Measurements from ENCODE around the gene POP4.

The POP4 gene

DNA sequence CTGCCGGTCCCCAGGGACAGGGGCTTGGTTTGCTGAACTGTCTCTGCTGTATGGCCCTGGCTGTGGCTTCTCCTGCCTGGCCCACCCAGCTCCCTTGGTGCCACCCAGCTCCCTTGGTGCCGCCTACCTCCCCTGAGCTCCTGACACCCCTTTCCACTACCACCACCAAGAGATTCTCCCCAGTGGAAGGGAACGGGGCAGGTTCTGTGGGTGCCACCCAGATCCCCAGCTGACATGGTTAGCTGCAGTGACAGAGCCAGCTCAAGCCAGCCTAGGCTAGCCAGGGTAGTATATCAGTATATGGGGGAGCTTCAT is 28.5 kb upstream of the POP4 start:
- TF ChIP-seq, protein P1, sequence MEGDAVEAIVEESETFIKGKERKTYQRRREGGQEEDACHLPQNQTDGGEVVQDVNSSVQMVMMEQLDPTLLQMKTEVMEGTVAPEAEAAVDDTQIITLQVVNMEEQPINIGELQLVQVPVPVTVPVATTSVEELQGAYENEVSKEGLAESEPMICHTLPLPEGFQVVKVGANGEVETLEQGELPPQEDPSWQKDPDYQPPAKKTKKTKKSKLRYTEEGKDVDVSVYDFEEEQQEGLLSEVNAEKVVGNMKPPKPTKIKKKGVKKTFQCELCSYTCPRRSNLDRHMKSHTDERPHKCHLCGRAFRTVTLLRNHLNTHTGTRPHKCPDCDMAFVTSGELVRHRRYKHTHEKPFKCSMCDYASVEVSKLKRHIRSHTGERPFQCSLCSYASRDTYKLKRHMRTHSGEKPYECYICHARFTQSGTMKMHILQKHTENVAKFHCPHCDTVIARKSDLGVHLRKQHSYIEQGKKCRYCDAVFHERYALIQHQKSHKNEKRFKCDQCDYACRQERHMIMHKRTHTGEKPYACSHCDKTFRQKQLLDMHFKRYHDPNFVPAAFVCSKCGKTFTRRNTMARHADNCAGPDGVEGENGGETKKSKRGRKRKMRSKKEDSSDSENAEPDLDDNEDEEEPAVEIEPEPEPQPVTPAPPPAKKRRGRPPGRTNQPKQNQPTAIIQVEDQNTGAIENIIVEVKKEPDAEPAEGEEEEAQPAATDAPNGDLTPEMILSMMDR (IDR thresholded peaks at IDR 0.05; ENCODE audit: control insufficient read depth, extremely low read depth, insufficient read depth), result no peak
- H3K4me3 ChIP-seq (ENCODE audit: low read depth, low read length), result no peak overlapping the region
- DNase-seq (ENCODE audit: low read depth), result no peak

DNA sequence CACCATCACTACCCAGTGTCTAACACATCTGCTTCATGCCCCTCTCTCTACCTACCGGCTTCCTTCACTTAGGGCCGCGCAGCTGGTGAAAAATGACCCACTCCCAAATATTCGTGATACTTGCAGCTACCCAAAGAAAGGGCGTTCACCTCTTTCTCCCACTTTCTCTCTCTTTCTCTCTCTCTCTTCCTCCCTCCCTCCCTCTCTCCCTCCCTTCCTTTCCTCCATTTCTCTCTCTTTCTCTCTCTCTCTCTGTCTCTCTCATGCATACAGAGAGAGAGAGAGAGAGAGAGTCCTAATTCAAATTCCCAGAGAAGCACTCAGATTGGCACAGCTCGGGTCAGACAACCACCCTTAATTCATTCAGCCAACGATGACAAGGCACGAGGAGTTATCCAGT is 27.7 kb upstream of the POP4 start:
- H3K4me3 ChIP-seq (ENCODE audit: low read depth, low read length), result no peak overlapping the region
- TF ChIP-seq, protein P1 (IDR thresholded peaks at IDR 0.05; ENCODE audit: control insufficient read depth, extremely low read depth, insufficient read depth), result no peak
- no peak for DNase-seq (ENCODE audit: low read depth)

DNA sequence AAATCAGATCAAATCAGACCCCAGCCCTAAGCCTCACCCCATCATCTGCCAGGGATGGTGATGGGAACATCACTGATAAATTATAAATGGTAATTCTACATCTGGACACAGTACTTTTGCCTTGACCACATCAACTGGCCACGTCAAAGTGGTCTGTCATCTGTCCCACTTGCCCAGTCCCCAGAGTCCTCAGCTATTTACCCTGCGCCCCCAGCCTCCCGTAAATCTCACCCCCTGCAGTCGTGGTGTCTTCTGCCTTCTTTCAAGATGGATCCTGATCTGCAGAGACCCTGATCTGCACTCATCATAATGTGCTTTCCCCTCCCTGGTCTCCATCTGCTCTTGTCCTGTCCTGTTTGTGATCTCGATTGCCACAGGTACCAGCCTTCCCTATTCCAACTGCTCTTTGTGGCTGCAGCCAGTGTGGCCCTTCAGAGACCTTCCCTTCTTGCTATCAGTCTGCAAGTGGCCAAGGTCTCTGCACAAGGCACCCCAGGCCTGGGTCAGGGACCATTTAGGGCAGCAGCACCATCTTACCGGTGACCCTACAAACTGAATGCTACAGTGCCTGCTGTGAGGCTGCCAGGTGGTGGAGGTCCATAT is 26.7 kb upstream of the POP4 start:
- TF ChIP-seq, protein P1 (IDR thresholded peaks at IDR 0.05; ENCODE audit: control insufficient read depth, extremely low read depth, insufficient read depth), result no peak
- H3K4me3 ChIP-seq (ENCODE audit: low read depth, low read length), result no peak overlapping the region
- DNase-seq (ENCODE audit: low read depth), result no peak

DNA sequence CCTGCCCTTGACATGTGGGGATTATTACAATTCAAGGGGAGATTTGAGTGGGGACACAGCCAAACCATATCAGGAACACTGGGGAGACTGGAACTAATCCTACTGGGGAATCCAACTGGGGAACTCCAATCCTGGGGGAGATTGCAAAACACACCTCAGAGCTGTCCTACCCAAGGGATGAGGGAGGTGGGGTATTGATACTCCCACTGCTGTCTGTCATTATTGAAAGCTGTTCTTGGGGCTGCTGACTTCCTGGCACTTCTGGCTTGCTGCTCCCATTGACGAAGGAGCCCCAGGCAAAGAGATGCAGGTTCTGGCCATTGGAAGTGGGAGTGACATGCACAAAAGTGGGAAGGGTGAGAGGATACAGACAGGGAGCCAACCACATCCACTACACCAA is 24.7 kb upstream of the POP4 start:
- no peak for DNase-seq (ENCODE audit: low read depth)
- TF ChIP-seq, protein P1 (IDR thresholded peaks at IDR 0.05; ENCODE audit: control insufficient read depth, extremely low read depth, insufficient read depth), result no peak
- H3K4me3 ChIP-seq (ENCODE audit: low read depth, low read length), result no peak overlapping the region

DNA sequence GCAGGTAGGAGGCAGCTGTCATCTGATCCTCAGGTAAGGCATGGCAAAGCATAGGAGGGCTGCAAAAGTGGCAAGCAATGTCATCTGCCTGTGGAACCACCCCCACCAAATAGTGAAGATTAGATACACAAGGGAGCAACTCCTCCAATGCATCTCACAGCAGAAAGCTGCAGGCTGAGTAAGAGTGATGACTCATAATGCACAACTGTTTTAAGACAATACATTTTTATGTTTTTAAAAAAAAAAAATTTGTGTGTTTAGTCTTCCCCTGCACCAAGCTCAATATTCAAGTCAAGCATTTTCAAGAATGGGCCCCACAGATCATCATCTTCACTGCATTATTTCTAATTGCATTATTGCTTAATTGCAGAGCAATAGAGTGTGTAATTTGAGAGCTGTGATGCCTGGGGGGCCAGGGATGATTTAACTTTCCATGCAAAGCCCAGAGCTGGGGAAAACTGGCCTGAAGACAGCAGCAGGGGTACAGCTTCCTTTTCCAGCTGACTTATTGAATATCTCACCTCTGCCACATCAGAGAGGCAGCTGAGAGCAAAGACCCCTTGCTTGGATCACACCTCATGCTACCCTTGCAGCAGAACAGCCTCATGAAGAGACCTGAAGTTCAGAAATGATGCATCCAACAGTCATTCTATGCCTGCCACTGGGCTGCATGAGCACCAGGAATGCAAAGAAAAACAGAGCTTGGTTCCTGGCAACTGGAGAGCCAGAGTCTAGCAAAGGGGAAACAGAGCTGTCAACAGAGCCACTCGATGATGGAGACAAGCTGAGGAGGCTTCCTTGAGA is 22.7 kb upstream of the POP4 start:
- TF ChIP-seq, protein P1 (IDR thresholded peaks at IDR 0.05; ENCODE audit: control insufficient read depth, extremely low read depth, insufficient read depth), result no peak
- no peak overlapping the region for H3K4me3 ChIP-seq (ENCODE audit: low read depth, low read length)
- DNase-seq (ENCODE audit: low read depth), result no peak

DNA sequence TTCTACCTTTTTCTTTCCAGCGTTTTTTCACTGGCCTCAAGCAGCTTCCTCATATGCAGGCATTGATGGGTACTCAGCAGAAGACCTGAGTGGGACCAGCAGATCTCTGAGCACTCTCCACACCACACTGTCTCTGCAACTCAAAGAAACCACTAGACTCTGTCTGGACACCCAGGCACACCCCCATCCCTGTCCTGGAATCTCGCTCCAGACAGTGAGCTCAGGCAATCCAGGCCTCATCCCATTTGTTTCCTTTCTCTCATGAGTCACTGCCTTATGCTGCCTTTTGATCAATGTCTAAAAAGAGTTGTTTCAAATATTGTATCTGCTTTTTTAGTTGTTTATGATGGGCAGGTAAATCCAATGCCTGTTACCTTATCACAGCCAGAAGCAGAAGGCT is 19.7 kb upstream of the POP4 start:
- DNase-seq (ENCODE audit: low read depth), result no peak
- TF ChIP-seq, protein P1 (IDR thresholded peaks at IDR 0.05; ENCODE audit: control insufficient read depth, extremely low read depth, insufficient read depth), result no peak
- H3K4me3 ChIP-seq (ENCODE audit: low read depth, low read length), result no peak overlapping the region

DNA sequence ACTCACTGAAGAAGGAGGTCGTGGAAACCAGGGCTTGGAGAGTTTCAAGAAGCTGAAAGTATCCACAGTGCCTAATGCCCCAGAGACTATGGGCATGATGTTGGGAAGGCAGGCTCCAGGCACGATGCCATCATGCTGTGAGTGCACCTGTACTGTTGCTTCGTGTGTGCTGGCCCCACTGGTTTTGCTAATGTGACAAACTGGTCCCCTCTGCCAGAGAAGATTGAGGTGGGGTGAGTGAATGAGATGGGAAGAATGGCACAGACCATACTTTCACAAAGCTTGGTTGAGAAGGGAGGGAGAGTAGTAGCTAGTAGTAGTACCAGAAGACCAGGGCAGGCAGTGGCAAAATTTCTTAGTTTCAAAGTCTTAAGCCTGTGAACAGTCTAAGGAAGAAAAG is 19.0 kb upstream of the POP4 start:
- DNase-seq (ENCODE audit: low read depth), result no peak
- TF ChIP-seq, protein P1 (IDR thresholded peaks at IDR 0.05; ENCODE audit: control insufficient read depth, extremely low read depth, insufficient read depth), result no peak
- H3K4me3 ChIP-seq (ENCODE audit: low read depth, low read length), result no peak overlapping the region

Data from LNCaP clone FGC (cell line).